ENCODE measurements around the gene KCTD16.

GRCh38 chr5:144374637-144375036 lies 204.0 kb downstream of the KCTD16 start:
- TF ChIP-seq CTCF (IDR thresholded peaks at IDR 0.05; ENCODE audit: poor library complexity) (no peak), EZH2 (IDR thresholded peaks at IDR 0.05; ENCODE audit: borderline replicate concordance) (no peak), EZH2phosphoT487 (IDR thresholded peaks at IDR 0.05; ENCODE audit: low read depth, severe bottlenecking, unreplicated experiment) (no peak)
